Measurements from ENCODE around the gene CDH12.

The CDH12 gene

DNA sequence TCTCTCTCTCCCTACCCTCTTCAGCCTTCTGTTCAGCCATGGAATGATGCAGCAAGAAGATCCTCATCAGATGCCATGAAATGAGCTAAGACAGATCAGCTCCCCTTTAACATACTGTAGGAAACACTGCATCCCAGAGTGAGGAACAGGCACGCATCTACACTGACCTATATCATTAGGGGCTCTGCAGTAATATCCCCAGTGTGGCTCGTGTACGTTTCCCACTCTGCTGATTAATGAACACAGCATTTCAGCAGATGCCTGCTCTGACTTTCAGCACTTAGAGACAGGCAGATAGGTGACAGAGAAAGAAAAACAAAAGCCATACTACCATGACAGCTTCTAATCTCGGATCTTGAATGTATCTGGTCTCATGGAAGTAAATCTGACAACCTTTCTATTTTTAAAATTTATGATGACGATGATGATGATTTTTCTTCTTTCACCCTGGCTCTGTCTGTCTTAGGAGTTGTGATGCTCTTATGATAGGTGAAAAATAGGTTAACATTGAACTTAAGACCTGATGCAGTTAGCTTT lies 750.3 kb downstream of the CDH12 start:
- Histone ChIP-seq H3K9me3 (ENCODE audit: control insufficient read depth, insufficient read depth, low read depth, low read length) (no peaks in the 10 kb centered on the region), H3K4me3 (ENCODE audit: low read depth, low read length) (no peak overlapping the region), H3K4me1 (ENCODE audit: control insufficient read depth, insufficient read depth, low read length) (no peaks in the 10 kb centered on the region), H3K27ac (ENCODE audit: low read depth, low read length) (no peak overlapping the region), H3K36me3 (ENCODE audit: control insufficient read depth, insufficient read depth, low read length) (no peaks in the 10 kb centered on the region), H3K27me3 (ENCODE audit: control insufficient read depth, insufficient read depth, low read length) (no peaks in the 10 kb centered on the region), H3K9ac (ENCODE audit: low read length) (no peak overlapping the region)

DNA sequence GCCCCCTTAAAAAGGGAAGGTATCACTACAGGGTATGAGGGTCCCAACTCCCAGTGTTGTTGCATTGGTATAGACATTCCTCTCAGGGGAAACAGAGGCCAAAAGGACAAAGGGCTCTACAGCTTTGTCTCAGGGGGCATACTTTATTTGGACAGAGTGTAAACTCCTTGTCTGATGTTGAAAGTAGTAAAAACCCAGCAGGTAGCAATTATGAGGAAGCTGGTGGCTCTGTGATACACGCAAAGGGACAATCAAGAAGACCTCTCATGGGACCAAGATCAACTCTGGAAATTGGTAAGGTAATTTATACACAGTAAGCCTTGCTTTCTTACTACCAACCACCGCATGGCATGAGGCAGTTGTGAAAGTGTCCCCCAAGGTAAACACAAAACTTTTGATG lies 764.6 kb downstream of the CDH12 start:
- Histone ChIP-seq H3K4me3 (ENCODE audit: low read depth, low read length) (no peak overlapping the region), H3K27me3 (ENCODE audit: control insufficient read depth, insufficient read depth, low read length) (no peaks in the 10 kb centered on the region), H3K27ac (ENCODE audit: low read depth, low read length) (no peak overlapping the region), H3K9ac (ENCODE audit: low read length) (no peak overlapping the region), H3K4me1 (ENCODE audit: control insufficient read depth, insufficient read depth, low read length) (peaks cover 3% of the 10 kb centered on the region; the same call in 1 of the 2 replicates), H3K36me3 (ENCODE audit: control insufficient read depth, insufficient read depth, low read length) (no peaks in the 10 kb centered on the region), H3K9me3 (ENCODE audit: control insufficient read depth, insufficient read depth, low read depth, low read length) (no peaks in the 10 kb centered on the region)

DNA sequence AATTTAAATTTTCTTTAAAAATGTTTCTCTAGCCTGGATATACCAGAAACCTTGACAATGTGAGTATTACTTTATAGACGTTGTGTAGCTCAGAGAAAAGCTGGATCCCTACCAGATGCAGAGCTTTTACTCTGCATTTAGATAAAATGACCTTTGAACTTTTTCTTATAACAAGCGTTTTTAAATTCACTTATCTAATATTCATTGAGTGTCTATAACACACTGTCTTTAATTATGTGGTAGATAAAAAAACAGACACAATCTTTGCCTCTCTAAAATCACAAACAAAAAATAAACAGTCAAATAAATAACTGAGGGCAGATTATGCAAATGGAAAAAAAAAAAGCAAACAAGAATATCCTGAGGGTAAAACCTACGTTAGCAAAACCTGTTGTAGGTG lies 773.6 kb downstream of the CDH12 start:
- Histone ChIP-seq H3K36me3 (ENCODE audit: control insufficient read depth, insufficient read depth, low read length) (no peaks in the 10 kb centered on the region), H3K9ac (ENCODE audit: low read length) (no peak overlapping the region), H3K4me3 (ENCODE audit: low read depth, low read length) (no peak overlapping the region), H3K27ac (ENCODE audit: low read depth, low read length) (no peak overlapping the region), H3K9me3 (ENCODE audit: control insufficient read depth, insufficient read depth, low read depth, low read length) (no peaks in the 10 kb centered on the region), H3K27me3 (ENCODE audit: control insufficient read depth, insufficient read depth, low read length) (no peaks in the 10 kb centered on the region), H3K4me1 (ENCODE audit: control insufficient read depth, insufficient read depth, low read length) (no peaks in the 10 kb centered on the region)

DNA sequence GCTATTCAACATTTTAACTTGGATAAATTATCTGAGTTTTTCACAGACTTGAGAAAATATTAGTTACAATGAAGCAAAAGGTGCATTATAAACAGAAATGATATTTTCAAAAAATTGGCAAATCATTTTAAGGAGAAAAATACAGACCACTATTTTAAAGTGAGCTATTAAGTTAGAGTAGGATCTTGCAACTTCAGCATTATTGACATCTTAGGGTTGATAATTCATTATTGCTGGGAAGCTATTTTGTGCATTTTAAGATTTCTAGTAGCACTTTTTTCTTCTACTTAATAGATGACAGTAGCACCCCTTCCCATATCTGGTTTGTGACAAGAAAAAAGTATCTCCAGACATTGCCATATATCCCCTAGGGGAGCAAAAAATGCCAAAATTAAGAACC lies 774.1 kb downstream of the CDH12 start:
- H3K36me3 ChIP-seq (ENCODE audit: control insufficient read depth, insufficient read depth, low read length) = no peaks in the 10 kb centered on the region
- H3K4me3 ChIP-seq (ENCODE audit: low read depth, low read length) = no peak overlapping the region
- no peaks in the 10 kb centered on the region for H3K9me3 ChIP-seq (ENCODE audit: control insufficient read depth, insufficient read depth, low read depth, low read length)
- no peaks in the 10 kb centered on the region for H3K4me1 ChIP-seq (ENCODE audit: control insufficient read depth, insufficient read depth, low read length)
- no peak overlapping the region for H3K27ac ChIP-seq (ENCODE audit: low read depth, low read length)
- H3K9ac ChIP-seq (ENCODE audit: low read length) = no peak overlapping the region
- H3K27me3 ChIP-seq (ENCODE audit: control insufficient read depth, insufficient read depth, low read length) = no peaks in the 10 kb centered on the region

DNA sequence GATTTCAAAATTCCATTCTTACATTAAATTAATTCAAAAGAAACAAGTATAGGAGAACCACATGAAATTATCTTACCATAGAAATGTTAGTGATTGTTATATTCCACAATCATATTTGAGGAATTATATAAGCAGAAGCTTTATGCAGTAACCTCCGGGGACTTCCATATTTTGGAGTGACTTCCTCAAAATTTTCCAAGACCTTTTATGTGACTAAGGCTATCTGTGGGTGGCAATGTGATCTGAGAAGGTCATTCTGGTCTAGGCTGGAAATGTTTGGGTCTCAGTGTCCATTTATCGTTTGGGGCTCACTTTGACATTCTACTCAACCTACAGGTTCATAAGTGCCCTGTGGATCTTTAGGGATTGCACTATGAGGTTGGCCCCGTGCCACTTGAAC lies 776.6 kb downstream of the CDH12 start:
- Histone ChIP-seq H3K27me3 (ENCODE audit: control insufficient read depth, insufficient read depth, low read length) (no peaks in the 10 kb centered on the region), H3K4me1 (ENCODE audit: control insufficient read depth, insufficient read depth, low read length) (no peaks in the 10 kb centered on the region), H3K9ac (ENCODE audit: low read length) (no peak overlapping the region), H3K27ac (ENCODE audit: low read depth, low read length) (no peak overlapping the region), H3K36me3 (ENCODE audit: control insufficient read depth, insufficient read depth, low read length) (no peaks in the 10 kb centered on the region), H3K4me3 (ENCODE audit: low read depth, low read length) (no peak overlapping the region), H3K9me3 (ENCODE audit: control insufficient read depth, insufficient read depth, low read depth, low read length) (no peaks in the 10 kb centered on the region)

DNA sequence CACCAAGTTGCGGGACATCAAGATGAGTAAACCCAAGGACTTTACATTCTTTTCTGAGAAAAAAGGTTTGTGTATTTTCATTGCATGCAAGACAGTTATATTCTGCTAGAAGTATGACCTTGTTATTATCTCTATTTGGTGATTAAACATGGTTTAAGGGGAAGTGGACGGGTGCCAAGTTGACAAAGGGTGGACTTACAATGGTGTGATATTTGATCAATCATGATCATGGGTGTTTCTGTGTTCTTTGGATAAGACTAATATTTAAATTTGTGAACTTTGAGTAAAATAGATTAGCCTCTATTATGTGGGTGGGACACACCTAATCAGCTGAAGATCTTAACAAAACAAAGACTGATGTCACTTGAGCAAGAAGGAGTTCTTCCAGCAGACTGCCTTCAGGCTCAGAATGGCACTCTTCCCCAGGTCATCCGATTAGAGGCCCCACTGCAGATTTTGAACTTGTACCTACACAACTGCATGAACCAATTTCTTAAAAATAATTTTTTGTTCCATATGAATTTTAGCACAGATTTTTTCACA lies 782.9 kb downstream of the CDH12 start:
- H3K4me3 ChIP-seq (ENCODE audit: low read depth, low read length) = no peak overlapping the region
- H3K27ac ChIP-seq (ENCODE audit: low read depth, low read length) = no peak overlapping the region
- no peaks in the 10 kb centered on the region for H3K27me3 ChIP-seq (ENCODE audit: control insufficient read depth, insufficient read depth, low read length)
- H3K9me3 ChIP-seq (ENCODE audit: control insufficient read depth, insufficient read depth, low read depth, low read length) = no peaks in the 10 kb centered on the region
- H3K4me1 ChIP-seq (ENCODE audit: control insufficient read depth, insufficient read depth, low read length) = no peaks in the 10 kb centered on the region
- H3K9ac ChIP-seq (ENCODE audit: low read length) = no peak overlapping the region
- H3K36me3 ChIP-seq (ENCODE audit: control insufficient read depth, insufficient read depth, low read length) = no peaks in the 10 kb centered on the region

DNA sequence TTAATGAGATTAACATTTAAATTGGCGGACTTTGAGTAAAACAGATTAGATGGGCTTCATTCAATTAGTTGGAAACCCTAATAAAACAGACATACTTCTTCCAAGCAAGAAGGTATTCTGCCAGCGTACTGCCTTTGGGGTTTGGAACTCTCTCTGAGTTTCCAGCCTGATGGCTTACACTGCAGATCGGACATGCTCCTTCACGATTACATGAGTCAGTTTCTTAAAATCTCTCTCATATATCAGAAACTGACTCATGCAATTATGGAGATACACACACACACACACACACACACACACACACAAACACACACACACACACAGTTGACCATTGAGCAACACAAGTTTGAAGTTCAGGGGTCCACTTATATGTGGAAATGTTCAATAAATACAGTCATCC lies 789.4 kb downstream of the CDH12 start:
- Histone ChIP-seq H3K4me3 (ENCODE audit: low read depth, low read length) (no peak overlapping the region), H3K36me3 (ENCODE audit: control insufficient read depth, insufficient read depth, low read length) (no peaks in the 10 kb centered on the region), H3K9me3 (ENCODE audit: control insufficient read depth, insufficient read depth, low read depth, low read length) (no peaks in the 10 kb centered on the region), H3K4me1 (ENCODE audit: control insufficient read depth, insufficient read depth, low read length) (no peaks in the 10 kb centered on the region), H3K27me3 (ENCODE audit: control insufficient read depth, insufficient read depth, low read length) (no peaks in the 10 kb centered on the region), H3K27ac (ENCODE audit: low read depth, low read length) (no peak overlapping the region), H3K9ac (ENCODE audit: low read length) (no peak overlapping the region)

DNA sequence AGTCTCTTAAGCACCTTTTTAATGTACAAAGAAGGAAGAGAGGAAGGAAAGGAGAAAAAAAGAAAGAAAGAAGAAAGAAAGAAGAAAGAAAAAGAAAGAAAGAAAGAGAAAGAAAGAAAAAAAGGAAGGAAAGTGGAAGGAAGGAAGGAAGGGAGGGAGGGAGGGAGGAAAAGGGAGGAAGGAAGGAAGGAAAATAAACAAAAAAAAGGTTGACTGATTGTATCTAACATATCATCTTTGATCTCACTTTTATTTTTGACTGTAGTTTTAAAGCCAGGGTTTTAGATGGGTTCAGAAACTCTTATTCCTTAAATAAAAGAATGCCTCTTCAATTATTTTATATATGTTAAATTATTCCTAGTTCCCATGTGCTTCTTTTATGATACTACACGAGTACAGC lies 794.5 kb downstream of the CDH12 start:
- Histone ChIP-seq H3K27ac (ENCODE audit: low read depth, low read length) (no peak overlapping the region), H3K4me1 (ENCODE audit: control insufficient read depth, insufficient read depth, low read length) (no peaks in the 10 kb centered on the region), H3K4me3 (ENCODE audit: low read depth, low read length) (no peak overlapping the region), H3K9ac (ENCODE audit: low read length) (no peak overlapping the region), H3K27me3 (ENCODE audit: control insufficient read depth, insufficient read depth, low read length) (no peaks in the 10 kb centered on the region), H3K36me3 (ENCODE audit: control insufficient read depth, insufficient read depth, low read length) (no peaks in the 10 kb centered on the region), H3K9me3 (ENCODE audit: control insufficient read depth, insufficient read depth, low read depth, low read length) (no peaks in the 10 kb centered on the region)

DNA sequence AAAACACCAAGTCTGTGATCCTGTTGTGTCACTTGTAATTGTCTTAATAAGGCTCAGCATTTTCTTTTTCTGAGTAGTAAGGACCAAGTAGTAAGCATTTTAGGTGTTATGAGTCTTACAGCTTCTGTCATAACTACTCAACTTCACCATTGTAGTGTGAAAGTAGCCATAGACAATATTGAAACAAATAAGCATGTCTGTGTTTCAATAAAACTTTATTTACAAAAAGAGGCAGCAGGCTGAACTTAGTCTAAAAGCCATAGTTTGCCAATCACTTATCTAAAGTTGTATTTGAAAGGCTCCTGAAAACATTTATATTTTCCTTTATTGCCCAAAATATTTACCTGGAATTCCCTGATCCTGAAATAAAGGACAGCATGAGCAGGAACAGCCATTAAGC lies 796.1 kb downstream of the CDH12 start:
- Histone ChIP-seq H3K9ac (ENCODE audit: low read length) (no peak overlapping the region), H3K27ac (ENCODE audit: low read depth, low read length) (no peak overlapping the region), H3K4me1 (ENCODE audit: control insufficient read depth, insufficient read depth, low read length) (0 out of 2 replicates have a peak, but pooled peaks cover 2% of the 10 kb centered on the region), H3K9me3 (ENCODE audit: control insufficient read depth, insufficient read depth, low read depth, low read length) (no peaks in the 10 kb centered on the region), H3K36me3 (ENCODE audit: control insufficient read depth, insufficient read depth, low read length) (no peaks in the 10 kb centered on the region), H3K27me3 (ENCODE audit: control insufficient read depth, insufficient read depth, low read length) (no peaks in the 10 kb centered on the region), H3K4me3 (ENCODE audit: low read depth, low read length) (no peak overlapping the region)

DNA sequence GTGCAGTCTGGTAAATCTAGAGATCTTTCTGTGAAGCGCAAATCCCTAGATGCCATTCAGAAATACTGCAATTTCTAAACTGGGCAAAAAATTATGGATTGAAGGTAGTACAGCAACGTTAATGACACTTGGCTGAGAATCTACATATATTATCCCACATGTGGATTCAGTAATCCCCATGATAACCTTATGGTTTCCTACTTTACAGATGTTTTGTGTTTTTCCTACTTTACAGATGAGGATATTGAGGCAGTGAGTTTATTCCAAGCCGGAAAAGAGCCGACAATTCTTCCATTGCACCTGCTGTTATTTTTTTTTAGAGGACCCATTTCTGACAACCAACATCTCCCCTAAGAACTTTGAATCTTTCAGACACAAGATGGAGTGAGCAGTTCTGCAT lies 796.5 kb downstream of the CDH12 start:
- Histone ChIP-seq H3K9ac (ENCODE audit: low read length) (no peak overlapping the region), H3K4me3 (ENCODE audit: low read depth, low read length) (no peak overlapping the region), H3K4me1 (ENCODE audit: control insufficient read depth, insufficient read depth, low read length) (0 out of 2 replicates have a peak, but pooled peaks cover 2% of the 10 kb centered on the region), H3K27me3 (ENCODE audit: control insufficient read depth, insufficient read depth, low read length) (no peaks in the 10 kb centered on the region), H3K9me3 (ENCODE audit: control insufficient read depth, insufficient read depth, low read depth, low read length) (no peaks in the 10 kb centered on the region), H3K36me3 (ENCODE audit: control insufficient read depth, insufficient read depth, low read length) (no peaks in the 10 kb centered on the region), H3K27ac (ENCODE audit: low read depth, low read length) (no peak overlapping the region)

DNA sequence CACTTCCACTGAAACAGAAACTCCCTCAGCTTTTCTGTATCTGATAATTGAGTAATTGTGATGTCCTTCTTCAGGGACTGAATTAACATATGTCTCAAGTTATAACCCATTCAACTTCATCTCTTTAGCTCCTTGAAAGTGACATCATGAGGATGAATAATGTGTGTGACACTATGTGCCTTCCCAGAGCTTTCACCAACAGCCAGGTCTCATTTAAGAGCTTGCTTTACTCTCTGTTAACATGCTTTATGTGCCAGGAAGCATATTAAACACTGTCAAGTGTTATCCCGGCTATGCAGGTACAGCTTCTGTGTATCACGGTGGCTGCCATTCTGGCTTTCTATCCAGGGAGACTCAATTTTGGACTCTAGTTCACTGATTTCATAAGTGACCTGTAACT lies 799.9 kb downstream of the CDH12 start:
- H3K4me3 ChIP-seq (ENCODE audit: low read depth, low read length) = no peak overlapping the region

More for the DNA sequence above, 799.9 kb downstream of the CDH12 start:
- H3K9me3 ChIP-seq (ENCODE audit: control insufficient read depth, insufficient read depth, low read depth, low read length) = no peaks in the 10 kb centered on the region
- H3K27ac ChIP-seq (ENCODE audit: low read depth, low read length) = no peak overlapping the region
- no peak overlapping the region for H3K9ac ChIP-seq (ENCODE audit: low read length)
- no peaks in the 10 kb centered on the region for H3K36me3 ChIP-seq (ENCODE audit: control insufficient read depth, insufficient read depth, low read length)
- no peaks in the 10 kb centered on the region for H3K27me3 ChIP-seq (ENCODE audit: control insufficient read depth, insufficient read depth, low read length)
- H3K4me1 ChIP-seq (ENCODE audit: control insufficient read depth, insufficient read depth, low read length) = 0 out of 2 replicates have a peak, but pooled peaks cover 2% of the 10 kb centered on the region

Measured in HUES6 (cell line).